HG02938 (cell line): Measurements from ENCODE around the gene TMEM168.

ENCODE experiments used
- ATAC-seq: cut with Tn5 transposase; IDR thresholded peaks from one replicate; pipeline ENCODE4 v1.9.1; 2021; ENCODE audit warnings: mild to moderate bottlenecking, moderate library complexity; ENCODE audit not compliant: unreplicated experiment

The TMEM168 gene

DNA sequence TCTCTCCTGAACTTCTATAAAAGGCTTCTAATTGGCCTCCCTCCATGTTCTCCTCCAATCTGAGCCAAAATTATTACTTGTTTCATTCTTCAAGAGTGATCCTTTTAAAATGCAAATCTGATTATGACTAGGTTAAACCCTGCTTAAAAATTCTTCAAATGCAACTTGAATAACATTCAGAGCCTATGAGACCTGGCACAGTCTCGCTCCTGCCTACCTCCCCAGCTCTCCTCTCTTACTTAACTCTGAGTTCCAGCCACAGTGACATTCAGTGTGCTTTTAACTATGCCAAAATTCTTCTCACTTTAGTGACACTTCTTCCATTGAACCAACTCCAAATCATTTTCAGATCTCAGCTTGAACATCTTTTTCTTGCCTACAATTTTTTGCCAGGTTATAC is 68.8 kb downstream of the TMEM168 start:
- no peak for ATAC-seq

DNA sequence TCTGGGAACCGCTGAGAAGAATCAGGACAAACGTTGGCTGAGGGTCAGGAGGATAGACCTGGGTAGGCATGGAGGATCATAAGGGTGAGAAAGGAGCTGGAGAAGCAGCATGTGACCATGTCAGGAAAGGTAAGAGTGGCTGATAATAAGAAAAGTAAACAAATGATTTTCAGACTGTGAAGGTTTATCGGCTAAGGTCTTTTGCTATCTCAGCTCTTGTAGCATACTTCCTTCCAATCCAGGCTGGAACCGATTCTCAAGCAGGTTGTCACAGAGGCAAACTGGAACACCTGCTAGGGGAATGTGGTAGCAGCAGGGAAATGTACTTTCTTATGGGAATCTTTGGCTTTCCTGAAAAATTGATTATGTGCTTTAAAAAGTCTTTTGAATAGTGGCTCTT is 74.7 kb downstream of the TMEM168 start:
- no peak for ATAC-seq

DNA sequence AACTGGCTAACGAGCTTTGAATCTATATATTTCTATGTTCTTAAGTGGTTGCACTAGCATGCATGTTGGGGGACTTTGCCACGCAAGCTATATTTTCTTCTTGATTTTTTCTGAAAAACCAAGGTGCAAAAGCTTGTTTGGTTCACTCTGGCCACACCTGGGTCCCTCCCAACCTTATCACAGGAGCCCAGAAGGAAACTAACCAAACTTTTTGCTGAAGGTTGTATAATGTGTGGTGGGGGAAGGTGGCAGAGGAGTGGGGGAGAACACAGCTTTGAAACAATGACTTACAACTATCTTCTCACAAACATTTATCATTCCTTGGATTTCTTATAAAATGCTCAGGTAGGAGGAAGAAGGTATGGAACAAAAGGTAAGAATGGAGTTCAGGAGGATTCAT is 75.3 kb downstream of the TMEM168 start:
- ATAC-seq = no peak
